ENCODE data around the gene POU2F2. TPM values are rescaled to one million over a fixed set of nuclear protein-coding genes. Genes with fewer than 3 reads are reported as not detected.
A peak's percentile ranks its signal among the peaks of the same experiment; 100 is the strongest.

Gene POU2F2
- total RNA-seq, 1 experiment from 2014 or later = 2.4 TPM

- Histone ChIP-seq H3K9ac (ENCODE audit: low read length) (no peak overlapping the region), H2AFZ (ENCODE audit: low read length) (no peak overlapping the region), H3K36me3 (ENCODE audit: low read depth, low read length) (peaks cover 16% of the 10 kb centered on the region; the same call in 1 of the 2 replicates), H3F3A (ENCODE audit: low read length, unreplicated experiment) (no peaks in the 10 kb centered on the region), H3K4me1 (ENCODE audit: insufficient read depth, low read length) (peaks cover 17% of the 10 kb centered on the region; the same call in 1 of the 2 replicates), H3K79me2 (ENCODE audit: low read length) (peaks cover 47% of the 10 kb centered on the region), H3K4me3 (ENCODE audit: low read length) (no peak overlapping the region), H3K9me2 (replicated peaks; ENCODE audit: low read length) (no peaks in the 10 kb centered on the region), H3K9me3 (ENCODE audit: low read length) (no peaks in the 10 kb centered on the region), H4K20me1 (ENCODE audit: low read length) (peaks cover 31% of the 10 kb centered on the region), H3K4me2 (ENCODE audit: low read length) (no peak overlapping the region), H3K27me3 (ENCODE audit: low read length) (no peaks in the 10 kb centered on the region), H3K27ac (ENCODE audit: low read length) (no peak overlapping the region)
- ChIA-PET POLR2A (ENCODE audit: unreplicated experiment) (interaction anchor here (0.7 kb wide), 1 partner anchor 161 kb away, joined by 3 read pairs; the partner anchor contains the start of gene GSK3A), CTCF (no interaction called here)
- TF ChIP-seq, protein P1, sequence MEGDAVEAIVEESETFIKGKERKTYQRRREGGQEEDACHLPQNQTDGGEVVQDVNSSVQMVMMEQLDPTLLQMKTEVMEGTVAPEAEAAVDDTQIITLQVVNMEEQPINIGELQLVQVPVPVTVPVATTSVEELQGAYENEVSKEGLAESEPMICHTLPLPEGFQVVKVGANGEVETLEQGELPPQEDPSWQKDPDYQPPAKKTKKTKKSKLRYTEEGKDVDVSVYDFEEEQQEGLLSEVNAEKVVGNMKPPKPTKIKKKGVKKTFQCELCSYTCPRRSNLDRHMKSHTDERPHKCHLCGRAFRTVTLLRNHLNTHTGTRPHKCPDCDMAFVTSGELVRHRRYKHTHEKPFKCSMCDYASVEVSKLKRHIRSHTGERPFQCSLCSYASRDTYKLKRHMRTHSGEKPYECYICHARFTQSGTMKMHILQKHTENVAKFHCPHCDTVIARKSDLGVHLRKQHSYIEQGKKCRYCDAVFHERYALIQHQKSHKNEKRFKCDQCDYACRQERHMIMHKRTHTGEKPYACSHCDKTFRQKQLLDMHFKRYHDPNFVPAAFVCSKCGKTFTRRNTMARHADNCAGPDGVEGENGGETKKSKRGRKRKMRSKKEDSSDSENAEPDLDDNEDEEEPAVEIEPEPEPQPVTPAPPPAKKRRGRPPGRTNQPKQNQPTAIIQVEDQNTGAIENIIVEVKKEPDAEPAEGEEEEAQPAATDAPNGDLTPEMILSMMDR (conservative IDR thresholded peaks at IDR 0.05; ENCODE audit: low read depth, low read length) = peak; percentile 56
- no peak for TF ChIP-seq EZH2 (IDR thresholded peaks at IDR 0.05; ENCODE audit: low read length, unreplicated experiment)
- no peak for TF ChIP-seq EZH2phosphoT487 (IDR thresholded peaks at IDR 0.05; ENCODE audit: borderline replicate concordance, low read length)
- intact Hi-C loops (cut with micrococcal nuclease) = no loop called here
- DNase-seq (peak; percentile 49), ATAC-seq (peak; percentile 64)
- BruUV-seq (replicated peaks) = no TSS peak
Observed at GRCh38 chr19:42081584-42082203, 50.6 kb downstream of the POU2F2 start.

GRCh38 chr19:42080764-42081375 lies 51.4 kb downstream of the POU2F2 start:
- Histone ChIP-seq H3K36me3 (ENCODE audit: low read depth, low read length) (peaks cover 16% of the 10 kb centered on the region; the same call in 1 of the 2 replicates), H3K9me3 (ENCODE audit: low read length) (no peaks in the 10 kb centered on the region), H3K4me2 (ENCODE audit: low read length) (no peak overlapping the region), H3F3A (ENCODE audit: low read length, unreplicated experiment) (no peaks in the 10 kb centered on the region), H2AFZ (ENCODE audit: low read length) (no peak overlapping the region), H3K9me2 (replicated peaks; ENCODE audit: low read length) (no peaks in the 10 kb centered on the region), H3K27me3 (ENCODE audit: low read length) (no peaks in the 10 kb centered on the region), H4K20me1 (ENCODE audit: low read length) (peaks cover 32% of the 10 kb centered on the region), H3K79me2 (ENCODE audit: low read length) (peaks cover 55% of the 10 kb centered on the region), H3K4me1 (ENCODE audit: insufficient read depth, low read length) (peaks cover 17% of the 10 kb centered on the region; the same call in 1 of the 2 replicates), H3K9ac (ENCODE audit: low read length) (no peak overlapping the region), H3K27ac (ENCODE audit: low read length) (no peak overlapping the region), H3K4me3 (ENCODE audit: low read length) (no peak overlapping the region)
- intact Hi-C loops (cut with micrococcal nuclease) = no loop called here
- TF ChIP-seq EZH2 (IDR thresholded peaks at IDR 0.05; ENCODE audit: low read length, unreplicated experiment) = no peak
- TF ChIP-seq EZH2phosphoT487 (IDR thresholded peaks at IDR 0.05; ENCODE audit: borderline replicate concordance, low read length) = no peak
- TF ChIP-seq, protein P1 (conservative IDR thresholded peaks at IDR 0.05; ENCODE audit: low read depth, low read length) = no peak
- ATAC-seq (no peak), DNase-seq (no peak)
- POLR2A ChIA-PET (ENCODE audit: unreplicated experiment) = no interaction called here
- CTCF ChIA-PET = no interaction called here
- BruUV-seq (replicated peaks) = no TSS peak
